GM23338 (cell line): Measurements from ENCODE around the gene RFX8. TPM values are rescaled to one million over a fixed set of nuclear protein-coding genes. Genes with fewer than 3 reads are reported as not detected.

ENCODE experiments used
- ATAC-seq: fragments of 200-7000 bp; cut with Tn5 transposase; 3 replicates; pipeline ENCODE4 v1.9.1; 2020
- DNase-seq: peaks from one replicate; pipeline ENCODE4 v3.0.0-alpha.2; 2015; ENCODE audit warnings: low spot score
- H2AFZ ChIP-seq: fragments of 200-600 bp; sonication (generic); 2 replicates; pipeline ENCODE4 v1.8.0; 2016; ENCODE audit warnings: antibody characterized with exemption, mild to moderate bottlenecking, moderate library complexity
- H3F3A ChIP-seq: fragments of 200-600 bp; sonication (generic); replicated peaks from 2 replicates; pipeline ENCODE4 v1.8.0; 2017; ENCODE audit warnings: antibody characterized with exemption, mixed run types, low read depth
- H3K27ac ChIP-seq: fragments of 200-600 bp; sonication (generic); 2 replicates; pipeline ENCODE4 v1.6.1; 2016; ENCODE audit warnings: low read depth
- H3K27me3 ChIP-seq: fragments of 200-600 bp; sonication (generic); 2 replicates; pipeline ENCODE4 v1.8.0; 2016; ENCODE audit warnings: mild to moderate bottlenecking, mixed run types, moderate library complexity; ENCODE audit not compliant: insufficient read depth
- H3K36me3 ChIP-seq: fragments of 200-600 bp; sonication (generic); 2 replicates; pipeline ENCODE4 v1.8.0; 2016; ENCODE audit warnings: mild to moderate bottlenecking; ENCODE audit not compliant: insufficient read depth
- H3K4me1 ChIP-seq: fragments of 200-600 bp; sonication (generic); 2 replicates; pipeline ENCODE4 v1.8.0; 2016; ENCODE audit warnings: mild to moderate bottlenecking, moderate library complexity; ENCODE audit not compliant: insufficient read depth
- H3K4me2 ChIP-seq: fragments of 200-600 bp; sonication (generic); 2 replicates; pipeline ENCODE4 v1.7.1; 2017; ENCODE audit warnings: mixed run types
- H3K4me3 ChIP-seq: fragments of 200-600 bp; sonication (generic); 2 replicates; pipeline ENCODE4 v1.6.1; 2016; ENCODE audit warnings: mixed run types
- H3K79me2 ChIP-seq: fragments of 200-600 bp; sonication (generic); replicated peaks from 2 replicates; pipeline ENCODE4 v1.8.0; 2017; ENCODE audit warnings: mild to moderate bottlenecking; ENCODE audit not compliant: insufficient read depth
- H3K9me2 ChIP-seq: fragments of 200-600 bp; sonication (generic); 2 replicates; pipeline ENCODE4 v1.8.0; 2017; ENCODE audit not compliant: insufficient read depth
- H4K20me1 ChIP-seq: fragments of 200-600 bp; sonication (generic); replicated peaks from 2 replicates; pipeline ENCODE4 v1.8.0; 2017; ENCODE audit warnings: mild to moderate bottlenecking; ENCODE audit not compliant: insufficient read depth
- H3K27ac Mint-ChIP-seq: 2 replicates; pipeline ENCODE4 v1.8.0; 2020; ENCODE audit warnings: inconsistent platforms, mild to moderate bottlenecking, moderate library complexity, mixed read lengths
- H3K27me3 Mint-ChIP-seq: 3 replicates; pipeline ENCODE4 v1.8.0; 2022; ENCODE audit warnings: low read depth, mild to moderate bottlenecking, moderate library complexity, mixed read lengths, inconsistent platforms; ENCODE audit not compliant: insufficient read depth, poor library complexity
- H3K36me3 Mint-ChIP-seq: 3 replicates; pipeline ENCODE4 v1.8.0; 2021; ENCODE audit warnings: low read depth, mild to moderate bottlenecking, inconsistent platforms, moderate library complexity, mixed read lengths
- H3K4me1 Mint-ChIP-seq: 3 replicates; pipeline ENCODE4 v1.8.0; 2020; ENCODE audit warnings: mild to moderate bottlenecking, inconsistent platforms, mixed read lengths
- H3K4me3 Mint-ChIP-seq: 3 replicates; pipeline ENCODE4 v1.8.0; 2021; ENCODE audit warnings: moderate library complexity, mild to moderate bottlenecking, inconsistent platforms, mixed read lengths
- H3K9me3 Mint-ChIP-seq: 3 replicates; pipeline ENCODE4 v1.8.0; 2020; ENCODE audit warnings: moderate library complexity, mild to moderate bottlenecking, inconsistent platforms, mixed read lengths
- CREB1 ChIP-seq: fragments of 250-450 bp; sonication (Bioruptor Pico); IDR thresholded peaks from 2 replicates; pipeline ENCODE4 v1.5.0; 2020; ENCODE audit warnings: low read depth, mild to moderate bottlenecking, moderate library complexity
- EZH2 ChIP-seq: fragments of 200-600 bp; sonication (generic); IDR thresholded peaks from one replicate; pipeline ENCODE4 v1.8.0; 2017; ENCODE audit warnings: antibody characterized with exemption, mild to moderate bottlenecking, low read depth; ENCODE audit not compliant: unreplicated experiment
- EZH2phosphoT487 ChIP-seq: fragments of 200-600 bp; sonication (generic); IDR thresholded peaks from one replicate; pipeline ENCODE4 v1.8.1; 2018; ENCODE audit warnings: antibody characterized with exemption; ENCODE audit not compliant: unreplicated experiment
- JUNB ChIP-seq: IDR thresholded peaks from one replicate; pipeline ENCODE4 v1.6.1; 2016; ENCODE audit warnings: antibody characterized with exemption; ENCODE audit not compliant: unreplicated experiment
- NANOG ChIP-seq: IDR thresholded peaks from 2 replicates; pipeline ENCODE4 v1.6.1; 2016; ENCODE audit warnings: antibody characterized with exemption, borderline replicate concordance
- POLR2AphosphoS5 ChIP-seq: IDR thresholded peaks from 2 replicates; pipeline ENCODE4 v1.6.1; 2016; ENCODE audit warnings: antibody characterized with exemption, low read depth
- REST ChIP-seq: IDR thresholded peaks from one replicate; pipeline ENCODE4 v1.6.1; 2018; ENCODE audit warnings: antibody characterized with exemption; ENCODE audit not compliant: unreplicated experiment
- STAT1 ChIP-seq: IDR thresholded peaks from one replicate; pipeline ENCODE4 v1.6.1; 2016; ENCODE audit warnings: antibody characterized with exemption; ENCODE audit not compliant: unreplicated experiment
- ZNF114 ChIP-seq: fragments of 250-450 bp; sonication (Bioruptor Pico); IDR thresholded peaks from 2 replicates; pipeline ENCODE4 v1.5.0; 2020; ENCODE audit warnings: mild to moderate bottlenecking, moderate library complexity
- ZNF331 ChIP-seq: fragments of 250-450 bp; sonication (Bioruptor Pico); IDR thresholded peaks from 2 replicates; pipeline ENCODE4 v1.5.0; 2020; ENCODE audit warnings: low read depth, mild to moderate bottlenecking, moderate library complexity
- polyA plus RNA-seq: library from polyadenylated mRNA; unstranded; fragments of >200 nt; fragmentation: Nextera tagmentation; extraction: Ambion mirVana; gene quantifications from 2 replicates; pipeline ENCODE4 v1.2.1, GENCODE V29; 2016
- total RNA-seq: library from RNA; depleted of rRNA; stranded (reverse); fragments of >200 nt; shearing (Covaris generic); gene quantifications from 2 replicates; pipeline ENCODE4 v1.2.3, GENCODE V29; 2014
- TF ChIP-seq, protein P1 (sequence below), 2 experiments: fragments of 200-600 bp in 1 of 2; sonication (generic) in 1 of 2; conservative IDR thresholded peaks; 2 replicates each; pipeline versions ENCODE4 v1.5.1 to v1.6.1; 2016 to 2017; ENCODE audit warnings: antibody characterized with exemption in 2 of 2, low read depth in 2 of 2, mild to moderate bottlenecking in 2 of 2, moderate library complexity in 1 of 2
- TF ChIP-seq, protein P2 (sequence below): IDR thresholded peaks from 2 replicates; pipeline ENCODE4 v1.6.1; 2016; ENCODE audit warnings: antibody characterized with exemption
- TF ChIP-seq, protein P3 (sequence below): fragments of 250-450 bp; sonication (Bioruptor Pico); IDR thresholded peaks from 2 replicates; pipeline ENCODE4 v1.5.0; 2020; ENCODE audit warnings: mild to moderate bottlenecking, moderate library complexity

RFX8 gene
- total and polyA plus RNA-seq, 2 experiments from 2014 or later = 0.65 to 1.5 TPM

DNA sequence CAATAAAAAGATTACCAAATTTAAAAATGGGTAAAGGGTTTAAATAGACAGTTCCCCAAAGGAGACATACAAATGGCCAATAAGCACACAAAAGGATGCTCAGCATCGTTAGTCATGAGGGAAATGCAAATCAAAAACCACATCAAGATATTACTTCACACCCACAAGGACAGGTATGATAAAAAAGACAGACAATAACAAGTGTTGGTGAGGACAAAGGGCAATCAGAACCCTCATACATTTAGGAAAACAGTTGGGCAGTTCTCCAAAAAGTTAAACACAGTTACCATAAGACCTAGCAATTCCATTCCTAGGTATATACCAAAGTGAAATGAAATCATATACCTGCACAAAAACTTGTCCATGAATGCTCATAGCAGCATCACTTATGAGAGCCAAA, 102.1 kb downstream of the RFX8 start (continued):
- no peak for TF ChIP-seq EZH2phosphoT487
- TF ChIP-seq ZNF114 (CRISPR knock-in tag) = no peak

GRCh38 chr2:101371636-101372035, 103.3 kb downstream of the RFX8 start:
- Histone ChIP-seq H3K4me2 (no peak overlapping the region), H3K4me1 (no peaks in the 10 kb centered on the region), H3K27ac (no peak overlapping the region), H3K9me2 (no peaks in the 10 kb centered on the region), H3K4me3 (no peak overlapping the region), H3K79me2 (no peaks in the 10 kb centered on the region), H3K27me3 (no peaks in the 10 kb centered on the region), H3F3A (no peaks in the 10 kb centered on the region), H4K20me1 (no peaks in the 10 kb centered on the region), H2AFZ (no peak overlapping the region), H3K36me3 (no peaks in the 10 kb centered on the region)
- H3K4me3 Mint-ChIP-seq = no peak overlapping the region
- H3K9me3 Mint-ChIP-seq = no peaks in the 10 kb centered on the region; the same call in 2 of the 3 replicates
- H3K27me3 Mint-ChIP-seq = no peaks in the 10 kb centered on the region
- ATAC-seq (no peak), DNase-seq (no peak)
- H3K36me3 Mint-ChIP-seq = no peaks in the 10 kb centered on the region
- peaks cover 6% of the 10 kb centered on the region; the same call in 2 of the 3 replicates for H3K4me1 Mint-ChIP-seq
- no peak overlapping the region for H3K27ac Mint-ChIP-seq
- TF ChIP-seq STAT1 (no peak), REST (no peak), EZH2phosphoT487 (no peak), CREB1 (CRISPR knock-in tag) (no peak), JUNB (no peak), ZNF114 (CRISPR knock-in tag) (no peak), POLR2AphosphoS5 (no peak), ZNF331 (CRISPR knock-in tag) (no peak), EZH2 (no peak), NANOG (no peak)
- TF ChIP-seq, protein P1, sequence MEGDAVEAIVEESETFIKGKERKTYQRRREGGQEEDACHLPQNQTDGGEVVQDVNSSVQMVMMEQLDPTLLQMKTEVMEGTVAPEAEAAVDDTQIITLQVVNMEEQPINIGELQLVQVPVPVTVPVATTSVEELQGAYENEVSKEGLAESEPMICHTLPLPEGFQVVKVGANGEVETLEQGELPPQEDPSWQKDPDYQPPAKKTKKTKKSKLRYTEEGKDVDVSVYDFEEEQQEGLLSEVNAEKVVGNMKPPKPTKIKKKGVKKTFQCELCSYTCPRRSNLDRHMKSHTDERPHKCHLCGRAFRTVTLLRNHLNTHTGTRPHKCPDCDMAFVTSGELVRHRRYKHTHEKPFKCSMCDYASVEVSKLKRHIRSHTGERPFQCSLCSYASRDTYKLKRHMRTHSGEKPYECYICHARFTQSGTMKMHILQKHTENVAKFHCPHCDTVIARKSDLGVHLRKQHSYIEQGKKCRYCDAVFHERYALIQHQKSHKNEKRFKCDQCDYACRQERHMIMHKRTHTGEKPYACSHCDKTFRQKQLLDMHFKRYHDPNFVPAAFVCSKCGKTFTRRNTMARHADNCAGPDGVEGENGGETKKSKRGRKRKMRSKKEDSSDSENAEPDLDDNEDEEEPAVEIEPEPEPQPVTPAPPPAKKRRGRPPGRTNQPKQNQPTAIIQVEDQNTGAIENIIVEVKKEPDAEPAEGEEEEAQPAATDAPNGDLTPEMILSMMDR (conservative IDR thresholded peaks at IDR 0.05; ENCODE audit: low read depth in 2 of 2) = no peak
- TF ChIP-seq, protein P2, sequence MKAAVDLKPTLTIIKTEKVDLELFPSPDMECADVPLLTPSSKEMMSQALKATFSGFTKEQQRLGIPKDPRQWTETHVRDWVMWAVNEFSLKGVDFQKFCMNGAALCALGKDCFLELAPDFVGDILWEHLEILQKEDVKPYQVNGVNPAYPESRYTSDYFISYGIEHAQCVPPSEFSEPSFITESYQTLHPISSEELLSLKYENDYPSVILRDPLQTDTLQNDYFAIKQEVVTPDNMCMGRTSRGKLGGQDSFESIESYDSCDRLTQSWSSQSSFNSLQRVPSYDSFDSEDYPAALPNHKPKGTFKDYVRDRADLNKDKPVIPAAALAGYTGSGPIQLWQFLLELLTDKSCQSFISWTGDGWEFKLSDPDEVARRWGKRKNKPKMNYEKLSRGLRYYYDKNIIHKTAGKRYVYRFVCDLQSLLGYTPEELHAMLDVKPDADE = no peak
- TF ChIP-seq, protein P3, sequence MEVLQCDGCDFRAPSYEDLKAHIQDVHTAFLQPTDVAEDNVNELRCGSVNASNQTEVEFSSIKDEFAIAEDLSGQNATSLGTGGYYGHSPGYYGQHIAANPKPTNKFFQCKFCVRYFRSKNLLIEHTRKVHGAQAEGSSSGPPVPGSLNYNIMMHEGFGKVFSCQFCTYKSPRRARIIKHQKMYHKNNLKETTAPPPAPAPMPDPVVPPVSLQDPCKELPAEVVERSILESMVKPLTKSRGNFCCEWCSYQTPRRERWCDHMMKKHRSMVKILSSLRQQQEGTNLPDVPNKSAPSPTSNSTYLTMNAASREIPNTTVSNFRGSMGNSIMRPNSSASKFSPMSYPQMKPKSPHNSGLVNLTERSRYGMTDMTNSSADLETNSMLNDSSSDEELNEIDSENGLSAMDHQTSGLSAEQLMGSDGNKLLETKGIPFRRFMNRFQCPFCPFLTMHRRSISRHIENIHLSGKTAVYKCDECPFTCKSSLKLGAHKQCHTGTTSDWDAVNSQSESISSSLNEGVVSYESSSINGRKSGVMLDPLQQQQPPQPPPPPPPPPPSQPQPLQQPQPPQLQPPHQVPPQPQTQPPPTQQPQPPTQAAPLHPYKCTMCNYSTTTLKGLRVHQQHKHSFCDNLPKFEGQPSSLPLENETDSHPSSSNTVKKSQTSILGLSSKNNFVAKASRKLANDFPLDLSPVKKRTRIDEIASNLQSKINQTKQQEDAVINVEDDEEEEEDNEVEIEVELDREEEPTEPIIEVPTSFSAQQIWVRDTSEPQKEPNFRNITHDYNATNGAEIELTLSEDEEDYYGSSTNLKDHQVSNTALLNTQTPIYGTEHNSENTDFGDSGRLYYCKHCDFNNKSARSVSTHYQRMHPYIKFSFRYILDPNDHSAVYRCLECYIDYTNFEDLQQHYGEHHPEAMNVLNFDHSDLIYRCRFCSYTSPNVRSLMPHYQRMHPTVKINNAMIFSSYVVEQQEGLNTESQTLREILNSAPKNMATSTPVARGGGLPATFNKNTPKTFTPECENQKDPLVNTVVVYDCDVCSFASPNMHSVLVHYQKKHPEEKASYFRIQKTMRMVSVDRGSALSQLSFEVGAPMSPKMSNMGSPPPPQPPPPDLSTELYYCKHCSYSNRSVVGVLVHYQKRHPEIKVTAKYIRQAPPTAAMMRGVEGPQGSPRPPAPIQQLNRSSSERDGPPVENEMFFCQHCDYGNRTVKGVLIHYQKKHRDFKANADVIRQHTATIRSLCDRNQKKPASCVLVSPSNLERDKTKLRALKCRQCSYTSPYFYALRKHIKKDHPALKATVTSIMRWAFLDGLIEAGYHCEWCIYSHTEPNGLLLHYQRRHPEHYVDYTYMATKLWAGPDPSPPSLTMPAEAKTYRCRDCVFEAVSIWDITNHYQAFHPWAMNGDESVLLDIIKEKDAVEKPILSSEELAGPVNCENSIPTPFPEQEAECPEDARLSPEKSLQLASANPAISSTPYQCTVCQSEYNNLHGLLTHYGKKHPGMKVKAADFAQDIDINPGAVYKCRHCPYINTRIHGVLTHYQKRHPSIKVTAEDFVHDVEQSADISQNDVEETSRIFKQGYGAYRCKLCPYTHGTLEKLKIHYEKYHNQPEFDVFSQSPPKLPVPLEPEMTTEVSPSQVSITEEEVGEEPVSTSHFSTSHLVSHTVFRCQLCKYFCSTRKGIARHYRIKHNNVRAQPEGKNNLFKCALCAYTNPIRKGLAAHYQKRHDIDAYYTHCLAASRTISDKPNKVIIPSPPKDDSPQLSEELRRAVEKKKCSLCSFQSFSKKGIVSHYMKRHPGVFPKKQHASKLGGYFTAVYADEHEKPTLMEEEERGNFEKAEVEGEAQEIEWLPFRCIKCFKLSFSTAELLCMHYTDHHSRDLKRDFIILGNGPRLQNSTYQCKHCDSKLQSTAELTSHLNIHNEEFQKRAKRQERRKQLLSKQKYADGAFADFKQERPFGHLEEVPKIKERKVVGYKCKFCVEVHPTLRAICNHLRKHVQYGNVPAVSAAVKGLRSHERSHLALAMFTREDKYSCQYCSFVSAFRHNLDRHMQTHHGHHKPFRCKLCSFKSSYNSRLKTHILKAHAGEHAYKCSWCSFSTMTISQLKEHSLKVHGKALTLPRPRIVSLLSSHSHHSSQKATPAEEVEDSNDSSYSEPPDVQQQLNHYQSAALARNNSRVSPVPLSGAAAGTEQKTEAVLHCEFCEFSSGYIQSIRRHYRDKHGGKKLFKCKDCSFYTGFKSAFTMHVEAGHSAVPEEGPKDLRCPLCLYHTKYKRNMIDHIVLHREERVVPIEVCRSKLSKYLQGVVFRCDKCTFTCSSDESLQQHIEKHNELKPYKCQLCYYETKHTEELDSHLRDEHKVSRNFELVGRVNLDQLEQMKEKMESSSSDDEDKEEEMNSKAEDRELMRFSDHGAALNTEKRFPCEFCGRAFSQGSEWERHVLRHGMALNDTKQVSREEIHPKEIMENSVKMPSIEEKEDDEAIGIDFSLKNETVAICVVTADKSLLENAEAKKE = no peak
